Lower leg skin (tissue), 4 donors: Measurements from ENCODE around the gene SENP2. TPM values are rescaled to one million over a fixed set of nuclear protein-coding genes. Genes with fewer than 3 reads are reported as not detected.

Experiments
- DNase-seq, 2 donors: peaks; one replicate each; pipeline ENCODE4 v3.0.0-alpha.2; 2019; ENCODE audit warnings: low spot score in 2 of 2
- H3K4me3 ChIP-seq: fragments of 200-600 bp; sonication (generic); 2 replicates; pipeline ENCODE4 v1.5.1; 2017; ENCODE audit warnings: mild to moderate bottlenecking, low read depth; ENCODE audit not compliant: poor library complexity, severe bottlenecking
- CTCF ChIP-seq, 3 donors: fragments of 450-650 bp; IDR thresholded peaks; one replicate each; pipeline ENCODE4 v1.5.1; 2016; ENCODE audit warnings: antibody characterized with exemption in 3 of 3, mild to moderate bottlenecking in 3 of 3, moderate library complexity in 2 of 3
- POLR2A ChIP-seq, 2 donors: fragments of 450-650 bp; IDR thresholded peaks; one replicate each; pipeline ENCODE4 v1.6.1; 2016 to 2017; ENCODE audit warnings: antibody characterized with exemption in 2 of 2, mild to moderate bottlenecking in 1 of 2, moderate library complexity in 1 of 2
- WGBS, 2 donors: methylation state at CpG; one replicate each; pipeline ENCODE4 v1.1.5; 2018; 5-methylcytosine and 5-hydroxymethylcytosine counted together
- intact Hi-C: fragments of 100-400 bp; cut with DNase I; formaldehyde crosslinking; loops from one replicate; pipeline ENCODE4 v1.15.0; 2023; ENCODE audit warnings: low total_unique reads
- total RNA-seq, 4 donors: library from RNA; depleted of rRNA; stranded (reverse); fragments of >200 nt; gene quantifications; one replicate each; pipeline ENCODE4 v1.1.0, GENCODE V29; 2016

SENP2 gene
- 10 to 100 TPM; 19.9 to 45.9 (median 30.9) TPM for total RNA-seq

- peak within 1 kb of the TSS; percentile 97 for H3K4me3 ChIP-seq
- DNase-seq: peak; percentile 99 to 100
- intact Hi-C loops: no loop called here
- TF ChIP-seq CTCF (IDR thresholded peaks at IDR 0.05) (no peak), POLR2A (IDR thresholded peaks at IDR 0.05) (peak in 1 of 2 donors; percentile 76)
- WGBS, 2 donors: 0% methylated on average over 50 to 52 of the region's 64 CpGs
Measured at GRCh38 chr3:185585859-185586685, at the start of gene SENP2. Gene SENP2 (plus strand): TSS chr3:185586295. CDS start chr3:185586414, 119 bp downstream.

GRCh38 chr3:185537369-185537970 lies 48.6 kb upstream of the SENP2 start:
- DNase-seq: peak; percentile 45 to 81
- no peak for TF ChIP-seq CTCF (IDR thresholded peaks at IDR 0.05)
- no peak for TF ChIP-seq POLR2A (IDR thresholded peaks at IDR 0.05)
- H3K4me3 ChIP-seq: no peak overlapping the region
- intact Hi-C loops: no loop called here
- 34 to 38% methylated on average over 9 of the region's 9 CpGs for WGBS, 2 donors

GRCh38 chr3:185539934-185540333 lies 46.2 kb upstream of the SENP2 start:
- H3K4me3 ChIP-seq: no peak overlapping the region
- 66 to 78% methylated on average over 2 of the region's 2 CpGs for WGBS, 2 donors
- TF ChIP-seq POLR2A (IDR thresholded peaks at IDR 0.05) (no peak), CTCF (IDR thresholded peaks at IDR 0.05) (no peak)
- intact Hi-C loops: no loop called here
- peak in 1 of 2 donors; percentile 32 for DNase-seq

- 64 to 67% methylated on average over 7 of the region's 7 CpGs for WGBS, 2 donors
- DNase-seq: no peak
- no peak overlapping the region for H3K4me3 ChIP-seq
- no peak for TF ChIP-seq POLR2A (IDR thresholded peaks at IDR 0.05)
- no peak for TF ChIP-seq CTCF (IDR thresholded peaks at IDR 0.05)
- intact Hi-C loops: no loop called here
Measured at GRCh38 chr3:185540695-185541094, 45.4 kb upstream of the SENP2 start.

GRCh38 chr3:185549122-185549521 lies 37.0 kb upstream of the SENP2 start:
- peak; percentile 69 to 73 for DNase-seq

More at GRCh38 chr3:185549122-185549521, 37.0 kb upstream of the SENP2 start:
- WGBS, 2 donors: 11 to 17% methylated on average over 3 of the region's 3 CpGs
- TF ChIP-seq POLR2A (IDR thresholded peaks at IDR 0.05) (no peak), CTCF (IDR thresholded peaks at IDR 0.05) (no peak)
- H3K4me3 ChIP-seq: no peak overlapping the region
- intact Hi-C loops: no loop called here
